Sigmoid colon (tissue), 7 donors: ENCODE data around the gene POLN. TPM values are rescaled to one million over a fixed set of nuclear protein-coding genes. Genes with fewer than 3 reads are reported as not detected.
A peak's percentile ranks its signal among the peaks of the same experiment; 100 is the strongest.

Source experiments
- DNase-seq: peaks from one replicate; pipeline ENCODE4 v3.0.0-alpha.2; 2019
- H3K27ac ChIP-seq, 4 donors: fragments of 200-600 bp; sonication (generic); one replicate each; pipeline ENCODE4 v1.5.1; 2016 to 2019; ENCODE audit warnings: mild to moderate bottlenecking in 1 of 4
- H3K27me3 ChIP-seq, 3 donors: fragments of 200-600 bp; sonication (generic); one replicate each; pipeline ENCODE4 v1.5.1; 2019; ENCODE audit warnings: mild to moderate bottlenecking in 1 of 3
- H3K36me3 ChIP-seq, 4 donors: fragments of 200-600 bp; sonication (generic); one replicate each; pipeline ENCODE4 v1.5.1; 2016 to 2019
- H3K4me1 ChIP-seq, 4 donors: fragments of 200-600 bp; sonication (generic); one replicate each; pipeline ENCODE4 v1.5.1; 2017 to 2019
- H3K4me3 ChIP-seq, 4 donors: fragments of 200-600 bp; sonication (generic); one replicate each; pipeline ENCODE4 v1.5.1; 2017 to 2019; ENCODE audit warnings: mild to moderate bottlenecking in 2 of 4, moderate library complexity in 1 of 4
- H3K9me3 ChIP-seq, 4 donors: fragments of 200-600 bp in 3 of 4; sonication (generic) in 3 of 4; one replicate each; pipeline versions ENCODE4 v1.5.1 to v1.6.1; 2013 to 2019
- EP300 ChIP-seq, 4 donors: sonication (generic); formaldehyde crosslinking; IDR thresholded peaks; one replicate each; pipeline ENCODE4 v1.6.1; 2017; ENCODE audit warnings: antibody characterized with exemption in 4 of 4
- POLR2A ChIP-seq, 2 donors: fragments of 450-650 bp; IDR thresholded peaks; one replicate each; pipeline ENCODE4 v1.6.1; 2016; ENCODE audit warnings: antibody characterized with exemption in 2 of 2, mild to moderate bottlenecking in 2 of 2, moderate library complexity in 2 of 2
- POLR2AphosphoS5 ChIP-seq, 4 donors: sonication (generic); formaldehyde crosslinking; IDR thresholded peaks; one replicate each; pipeline ENCODE4 v1.6.1; 2017; ENCODE audit warnings: antibody characterized with exemption in 4 of 4
- whole genome bisulfite sequencing, 2 donors: extraction: QIAGEN DNeasy Blood & Tissue Kit; methylation state at CpG; one replicate each; pipeline ENCODE4 v1.1.7; 2013; 5-methylcytosine and 5-hydroxymethylcytosine counted together
- intact Hi-C: fragments of 100-400 bp; cut with DNase I; formaldehyde crosslinking; loops from one replicate; pipeline ENCODE4 v1.15.1; 2023
- polyA plus RNA-seq, 3 donors: library from polyadenylated mRNA; stranded (reverse); fragments of 200-250 nt; gene quantifications; one replicate each; pipeline ENCODE4 v1.2.3, GENCODE V29; 2013
- total RNA-seq, 4 donors: library from RNA; depleted of rRNA; stranded (reverse); fragments of >200 nt; gene quantifications; one replicate each; pipeline ENCODE4 v1.1.0, GENCODE V29; 2016
- TF ChIP-seq, protein P1 (sequence below), 4 experiments: fragments of 450-650 bp in 3 of 4; fragments of 200-600 bp in 1 of 4; IDR thresholded peaks; one replicate each; pipeline ENCODE4 v1.5.1; 2016 to 2019; ENCODE audit warnings: antibody characterized with exemption in 4 of 4, mild to moderate bottlenecking in 3 of 4, moderate library complexity in 2 of 4
- donor health status: healthy with polysubstance abuse.
- donor health status: Bipolar disorder and iron deficiency.
- donor health status: healthy.

Gene POLN
- total and polyA plus RNA-seq, 7 donors, result 0.60 to 9.4 (median 2.0) TPM; not detected in 1

GRCh38 chr4:2079006-2079405 lies 162.9 kb downstream of the POLN start:
- no peaks in the 10 kb centered on the region for H3K27me3 ChIP-seq
- H3K9me3 ChIP-seq, result no peaks in the 10 kb centered on the region
- H3K4me3 ChIP-seq, result no peak overlapping the region
- no peak for TF ChIP-seq EP300 (IDR thresholded peaks at IDR 0.05)
- TF ChIP-seq POLR2A (IDR thresholded peaks at IDR 0.05), result no peak
- 85 to 94% methylated on average over 5 of the region's 5 CpGs for WGBS, 2 donors
- H3K36me3 ChIP-seq, result no peaks in the 10 kb centered on the region
- peak; percentile 39 for DNase-seq
- H3K27ac ChIP-seq, result no peak overlapping the region
- intact Hi-C loops, result no loop called here
- H3K4me1 ChIP-seq, result no peaks in the 10 kb centered on the region

GRCh38 chr4:2078584-2078983 lies 163.3 kb downstream of the POLN start:
- TF ChIP-seq POLR2A (IDR thresholded peaks at IDR 0.05) (no peak), EP300 (IDR thresholded peaks at IDR 0.05) (no peak)
- H3K4me1 ChIP-seq, result no peaks in the 10 kb centered on the region
- H3K36me3 ChIP-seq, result no peaks in the 10 kb centered on the region
- WGBS, 2 donors, result 82 to 85% methylated on average over 9 of the region's 9 CpGs
- no peak overlapping the region for H3K27ac ChIP-seq
- intact Hi-C loops, result no loop called here
- H3K27me3 ChIP-seq, result no peaks in the 10 kb centered on the region
- no peak for DNase-seq
- no peaks in the 10 kb centered on the region for H3K9me3 ChIP-seq
- H3K4me3 ChIP-seq, result no peak overlapping the region

DNA sequence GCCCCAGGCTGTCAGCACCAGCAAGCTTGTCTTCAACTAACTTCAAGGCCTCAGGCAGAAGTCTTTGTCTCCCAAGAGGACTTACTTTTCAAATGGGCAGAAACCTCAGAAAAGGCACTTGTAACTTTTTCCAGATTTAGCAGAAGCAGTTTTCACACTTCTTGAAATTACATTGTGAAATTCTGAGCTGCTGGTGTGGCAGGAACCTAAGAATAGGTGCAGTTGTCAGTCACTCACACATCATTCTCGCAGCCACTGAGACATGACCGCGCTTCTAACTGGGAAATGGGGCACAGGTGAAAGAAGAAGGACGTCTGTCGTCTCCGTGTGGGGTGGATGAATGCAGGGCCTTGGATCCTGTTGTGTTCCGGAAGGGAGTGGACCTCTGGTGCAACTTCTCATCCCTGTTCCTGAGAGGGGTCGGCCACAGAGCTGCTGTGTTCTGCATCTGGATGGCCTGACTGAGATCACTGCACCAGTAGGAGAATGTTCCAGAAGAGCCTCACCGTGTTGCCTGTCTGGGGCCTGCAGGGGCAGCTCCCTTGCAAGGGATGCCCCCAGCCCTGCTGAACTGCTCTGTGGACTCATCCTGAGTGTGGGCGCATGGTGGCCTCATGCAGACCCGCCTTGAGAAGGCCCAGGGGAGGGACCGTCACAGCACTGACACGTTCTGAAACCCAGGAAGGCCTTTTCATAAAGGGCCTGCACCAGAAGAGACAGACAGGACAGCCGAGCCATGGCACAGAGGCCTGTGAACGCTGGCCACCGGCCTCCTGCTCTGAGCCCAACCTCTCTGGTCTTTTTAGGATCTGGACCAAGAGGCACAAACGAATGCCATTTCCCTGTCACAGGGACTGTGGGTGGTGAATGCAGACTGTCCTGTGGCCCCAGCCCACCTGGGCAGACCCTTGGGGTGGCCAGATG lies 164.1 kb downstream of the POLN start:
- DNase-seq, result peak; percentile 42
- intact Hi-C loops, result no loop called here
- H3K27ac ChIP-seq, result no peak overlapping the region
- no peaks in the 10 kb centered on the region for H3K9me3 ChIP-seq
- no peaks in the 10 kb centered on the region for H3K27me3 ChIP-seq
- H3K4me3 ChIP-seq, result no peak overlapping the region
- 89 to 90% methylated on average over 17 of the region's 17 CpGs for WGBS, 2 donors
- no peak for TF ChIP-seq POLR2A (IDR thresholded peaks at IDR 0.05)
- TF ChIP-seq, protein P1, sequence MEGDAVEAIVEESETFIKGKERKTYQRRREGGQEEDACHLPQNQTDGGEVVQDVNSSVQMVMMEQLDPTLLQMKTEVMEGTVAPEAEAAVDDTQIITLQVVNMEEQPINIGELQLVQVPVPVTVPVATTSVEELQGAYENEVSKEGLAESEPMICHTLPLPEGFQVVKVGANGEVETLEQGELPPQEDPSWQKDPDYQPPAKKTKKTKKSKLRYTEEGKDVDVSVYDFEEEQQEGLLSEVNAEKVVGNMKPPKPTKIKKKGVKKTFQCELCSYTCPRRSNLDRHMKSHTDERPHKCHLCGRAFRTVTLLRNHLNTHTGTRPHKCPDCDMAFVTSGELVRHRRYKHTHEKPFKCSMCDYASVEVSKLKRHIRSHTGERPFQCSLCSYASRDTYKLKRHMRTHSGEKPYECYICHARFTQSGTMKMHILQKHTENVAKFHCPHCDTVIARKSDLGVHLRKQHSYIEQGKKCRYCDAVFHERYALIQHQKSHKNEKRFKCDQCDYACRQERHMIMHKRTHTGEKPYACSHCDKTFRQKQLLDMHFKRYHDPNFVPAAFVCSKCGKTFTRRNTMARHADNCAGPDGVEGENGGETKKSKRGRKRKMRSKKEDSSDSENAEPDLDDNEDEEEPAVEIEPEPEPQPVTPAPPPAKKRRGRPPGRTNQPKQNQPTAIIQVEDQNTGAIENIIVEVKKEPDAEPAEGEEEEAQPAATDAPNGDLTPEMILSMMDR (IDR thresholded peaks at IDR 0.05), result no peak
- no peak for TF ChIP-seq POLR2AphosphoS5 (IDR thresholded peaks at IDR 0.05)
- H3K36me3 ChIP-seq, result no peaks in the 10 kb centered on the region
- no peaks in the 10 kb centered on the region for H3K4me1 ChIP-seq

- no peaks in the 10 kb centered on the region for H3K4me1 ChIP-seq
- WGBS, 2 donors, result 70 to 81% methylated on average over 9 of the region's 9 CpGs
- intact Hi-C loops, result no loop called here
- no peaks in the 10 kb centered on the region for H3K36me3 ChIP-seq
- no peak overlapping the region for H3K27ac ChIP-seq
- TF ChIP-seq POLR2A (IDR thresholded peaks at IDR 0.05) (no peak), POLR2AphosphoS5 (IDR thresholded peaks at IDR 0.05) (no peak), EP300 (IDR thresholded peaks at IDR 0.05) (no peak)
- TF ChIP-seq, protein P1 (IDR thresholded peaks at IDR 0.05), result no peak
- H3K4me3 ChIP-seq, result no peak overlapping the region
- DNase-seq, result peak; percentile 52
- H3K9me3 ChIP-seq, result no peaks in the 10 kb centered on the region
- H3K27me3 ChIP-seq, result no peaks in the 10 kb centered on the region
These were observed 164.9 kb downstream of the POLN start for GRCh38 chr4:2076908-2077536.

DNA sequence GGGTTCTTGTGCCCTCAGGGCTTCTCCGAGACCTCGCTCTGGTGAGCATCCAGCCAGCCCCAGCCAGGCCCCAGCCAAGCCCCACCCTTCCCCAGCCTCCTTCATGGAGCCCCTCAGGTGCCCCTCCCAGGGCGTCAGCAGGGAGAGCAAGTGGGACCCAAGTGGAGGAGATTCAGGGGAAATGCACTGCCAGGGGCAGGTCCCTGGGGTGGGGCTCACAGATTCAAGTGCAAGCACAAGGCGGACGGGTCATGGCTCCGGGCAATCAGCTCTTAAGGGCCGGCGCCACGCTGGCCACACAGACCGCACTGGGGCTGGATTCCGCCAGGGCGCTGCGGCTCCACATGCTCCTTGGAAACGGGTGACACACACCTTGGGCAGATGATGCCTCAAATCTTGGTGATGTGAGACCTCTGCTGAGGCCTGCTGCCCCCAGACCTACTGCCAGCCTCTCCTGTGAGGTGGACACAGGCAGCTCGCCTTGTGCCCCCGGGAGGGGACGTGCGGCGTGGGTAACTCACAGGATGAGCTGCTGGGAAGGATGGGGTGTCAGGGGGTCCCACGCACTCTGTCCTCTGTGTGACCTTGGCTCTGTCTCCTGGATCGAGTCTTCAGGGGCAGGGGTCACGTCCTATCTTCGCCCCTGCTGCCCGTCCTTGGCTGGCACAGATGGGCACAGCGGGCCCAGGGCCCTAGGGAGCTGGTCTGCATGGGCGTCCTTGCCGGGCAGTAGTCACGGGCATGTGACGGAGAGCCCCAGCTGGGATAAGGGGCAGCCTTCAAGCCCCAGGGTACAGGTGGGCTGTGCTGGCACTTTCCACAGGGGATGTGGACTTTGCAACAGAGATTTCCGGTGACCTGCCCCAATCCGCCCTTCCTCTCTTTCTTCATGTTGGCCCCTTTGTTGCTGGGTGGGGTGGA lies 165.7 kb downstream of the POLN start:
- Histone ChIP-seq H3K4me1 (no peaks in the 10 kb centered on the region), H3K36me3 (no peaks in the 10 kb centered on the region), H3K4me3 (no peak overlapping the region), H3K9me3 (no peaks in the 10 kb centered on the region), H3K27ac (no peak overlapping the region), H3K27me3 (no peaks in the 10 kb centered on the region)
- intact Hi-C loops, result no loop called here
- WGBS, 2 donors, result 88 to 92% methylated on average over 31 of the region's 31 CpGs
- DNase-seq, result no peak
- no peak for TF ChIP-seq POLR2A (IDR thresholded peaks at IDR 0.05)
- TF ChIP-seq EP300 (IDR thresholded peaks at IDR 0.05), result no peak
- no peak for TF ChIP-seq POLR2AphosphoS5 (IDR thresholded peaks at IDR 0.05)
- TF ChIP-seq, protein P1 (IDR thresholded peaks at IDR 0.05), result no peak
